Measurements from ENCODE around the gene ADAMTS6.
"Not testable (repeated sequence)": the region's sequence is repeated elsewhere in the genome, so short reads cannot be mapped to it uniquely, and the experiment has no call there.

ADAMTS6 gene

DNA sequence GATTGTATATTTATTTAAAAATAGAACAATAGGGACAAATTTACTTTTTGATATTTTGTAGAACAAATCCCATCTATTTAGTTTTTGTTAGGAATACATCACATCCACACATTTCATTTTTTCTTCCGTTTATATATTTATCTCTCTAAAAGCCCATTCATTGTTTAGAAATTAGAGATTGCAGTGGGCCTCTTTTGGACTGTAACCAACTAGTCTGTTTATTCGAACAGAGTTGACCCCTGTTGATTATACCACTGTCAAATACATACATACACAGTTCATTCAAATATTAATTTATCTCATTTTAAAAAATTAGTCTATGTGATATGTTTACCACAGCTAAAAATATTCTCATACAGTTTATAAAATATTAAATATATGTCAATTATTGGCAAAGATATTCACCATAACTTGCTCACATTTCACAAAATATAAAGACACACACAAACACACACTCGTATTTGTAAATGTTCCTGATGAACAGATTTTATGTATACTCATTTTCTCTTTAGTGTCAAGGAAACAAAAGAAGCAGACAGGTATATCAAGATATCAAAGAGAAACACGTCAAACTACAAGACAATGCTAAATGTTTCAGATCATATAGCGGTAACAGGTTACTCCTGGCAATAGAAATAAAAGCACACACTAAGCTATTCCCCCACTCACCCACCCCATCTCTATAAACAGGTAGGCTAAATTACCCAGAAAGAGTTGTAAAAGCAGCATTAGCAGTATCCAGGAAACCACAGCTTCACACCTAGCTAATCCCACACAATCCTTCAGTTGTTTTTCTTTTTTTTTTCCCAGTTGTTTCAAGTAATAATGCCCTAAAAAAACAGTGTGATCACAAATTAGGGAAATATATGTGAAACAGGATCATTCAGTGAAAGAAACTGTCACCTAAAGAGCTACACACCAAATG, 283.9 kb downstream of the ADAMTS6 start:
- no peak for DNase-seq

DNA sequence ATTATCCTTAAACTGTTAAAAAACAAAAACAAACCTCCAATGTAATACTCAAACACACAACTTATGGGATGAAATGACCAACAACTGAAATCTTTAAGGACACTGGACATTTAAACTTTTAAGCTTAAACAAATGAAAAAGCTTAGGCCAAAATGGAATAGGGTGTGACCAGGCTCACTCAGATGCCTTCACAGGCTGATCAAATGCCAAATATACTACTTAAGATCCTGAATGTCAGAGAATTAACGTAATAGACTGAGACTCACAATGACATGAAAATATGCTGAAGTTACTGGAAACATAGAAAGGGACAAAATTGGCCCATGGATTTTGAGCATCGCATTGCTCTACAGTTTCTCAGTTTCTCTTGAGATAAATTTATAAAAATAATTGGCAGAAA, 286.8 kb downstream of the ADAMTS6 start:
- no peak for DNase-seq

DNA sequence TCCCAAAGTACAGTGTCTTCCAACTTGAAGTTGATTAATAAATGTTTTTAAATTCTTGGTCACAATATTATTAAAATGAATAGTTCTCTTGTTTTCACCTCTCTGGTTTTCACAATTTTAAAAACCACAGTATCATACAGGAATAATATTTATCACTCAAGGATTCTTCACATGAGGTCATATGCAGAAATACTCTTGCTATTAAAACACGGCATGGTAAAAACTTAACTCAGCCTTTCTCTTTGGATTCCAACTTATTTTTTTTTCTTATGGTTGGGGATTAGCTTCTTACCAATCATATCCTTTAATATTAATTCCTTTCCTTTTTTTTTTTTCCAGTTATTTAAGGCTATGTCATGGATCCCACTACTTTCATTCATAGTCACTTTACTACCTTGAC, 289.4 kb downstream of the ADAMTS6 start:
- DNase-seq: no peak

DNA sequence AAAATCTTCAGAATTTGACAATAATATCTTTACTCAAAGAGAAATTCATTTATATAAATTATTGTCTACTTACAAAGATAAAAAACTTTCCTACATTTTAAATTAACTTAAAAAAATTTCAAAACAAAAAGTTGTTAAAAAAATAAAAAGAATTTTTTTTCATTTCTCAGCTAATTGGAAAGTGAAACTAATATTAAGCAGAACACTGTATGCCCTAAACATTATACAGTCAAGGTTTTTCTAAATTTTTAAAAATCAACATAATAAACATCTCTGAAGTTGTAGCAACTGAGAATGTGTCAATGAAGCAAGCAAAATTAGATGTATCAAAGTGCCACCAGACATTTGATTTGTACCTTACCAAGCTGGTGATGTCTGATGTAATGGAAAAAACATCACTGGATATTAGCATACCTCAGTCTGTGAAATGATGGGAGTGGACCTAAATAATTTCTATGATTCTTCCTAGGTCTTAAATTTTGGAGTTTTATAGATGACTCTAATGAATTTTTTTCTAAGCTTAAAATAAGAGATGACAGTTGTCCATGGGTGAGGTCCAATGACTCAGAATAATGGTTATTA, 290.1 kb downstream of the ADAMTS6 start:
- DNase-seq: no peak

DNA sequence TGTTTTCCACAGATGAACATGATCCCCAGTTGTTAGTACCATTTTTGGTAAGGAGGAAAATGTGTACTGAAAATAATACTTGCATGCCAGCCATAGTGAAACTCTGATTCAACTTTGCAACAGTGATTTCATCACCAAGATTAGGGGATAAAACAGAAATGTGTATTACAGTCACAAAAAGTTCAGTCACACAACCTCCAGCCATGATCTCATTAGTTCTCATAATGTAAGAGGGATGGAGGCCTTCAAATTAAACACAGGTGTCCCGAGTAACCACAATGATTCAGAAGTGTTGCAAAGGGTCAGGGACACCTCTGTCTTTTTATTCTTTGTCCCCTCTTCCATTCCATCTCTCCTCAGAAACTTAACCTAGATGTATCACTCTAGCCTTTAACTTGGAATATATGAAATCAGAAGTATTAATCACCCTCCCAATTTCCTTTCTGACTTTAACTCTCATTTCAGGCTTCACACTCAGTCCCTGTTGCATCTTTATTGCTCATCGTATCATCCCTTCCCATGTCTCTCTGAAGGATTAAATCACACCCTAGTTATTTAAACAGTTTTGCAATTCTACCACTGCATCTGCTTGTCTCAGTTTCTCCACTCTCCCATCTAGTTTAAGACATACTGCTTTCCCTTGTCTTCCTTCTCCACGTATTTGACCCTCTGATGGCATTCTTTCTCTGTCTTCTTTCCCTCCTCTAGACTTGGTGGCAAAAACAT, 291.2 kb downstream of the ADAMTS6 start:
- no peak for DNase-seq

DNA sequence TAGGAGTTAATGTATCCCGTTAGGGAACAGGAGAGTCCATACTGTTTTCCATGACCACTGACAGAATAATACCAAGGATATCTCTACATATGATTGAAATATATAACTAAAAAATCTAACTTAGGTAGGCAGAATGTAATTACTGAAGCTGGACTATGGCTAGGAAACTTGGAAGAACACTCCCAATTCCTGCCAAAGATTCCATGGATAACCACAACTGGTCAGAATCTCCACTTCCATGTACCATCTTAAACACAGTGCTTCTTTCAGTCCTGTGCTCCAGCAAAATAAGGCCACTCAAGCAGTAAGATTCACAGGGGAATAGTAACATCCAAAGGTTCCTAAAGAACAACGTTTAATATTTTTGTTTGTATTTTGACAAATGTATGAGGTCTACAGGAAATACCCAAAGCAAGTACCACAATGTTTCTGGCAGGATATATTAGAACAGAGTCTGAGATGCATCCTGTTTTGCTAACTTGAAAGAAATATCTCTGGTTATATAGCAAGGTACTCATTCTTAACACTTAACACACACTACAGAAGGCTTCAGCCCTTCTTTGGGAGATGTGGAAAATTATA, 295.0 kb downstream of the ADAMTS6 start:
- DNase-seq: no peak

DNA sequence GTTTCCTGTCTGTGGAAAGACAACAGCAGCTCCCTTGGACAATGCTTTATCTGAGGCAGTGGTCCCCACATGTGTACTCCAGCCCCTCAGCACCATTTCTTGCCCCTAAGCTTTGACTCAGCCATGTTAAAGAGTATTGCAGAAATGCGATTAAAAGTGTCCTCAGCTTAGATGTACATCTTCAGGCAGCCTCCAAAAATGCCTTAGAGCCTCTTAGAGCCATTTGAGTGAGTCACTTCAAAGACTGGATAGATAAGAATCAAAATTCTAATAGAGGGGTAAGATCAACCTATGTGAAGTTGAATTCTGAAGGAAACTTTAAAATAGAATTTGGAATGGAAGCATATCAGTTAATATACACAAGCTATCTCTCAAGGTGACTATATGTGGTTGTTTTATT, 296.3 kb downstream of the ADAMTS6 start:
- no peak for DNase-seq

DNA sequence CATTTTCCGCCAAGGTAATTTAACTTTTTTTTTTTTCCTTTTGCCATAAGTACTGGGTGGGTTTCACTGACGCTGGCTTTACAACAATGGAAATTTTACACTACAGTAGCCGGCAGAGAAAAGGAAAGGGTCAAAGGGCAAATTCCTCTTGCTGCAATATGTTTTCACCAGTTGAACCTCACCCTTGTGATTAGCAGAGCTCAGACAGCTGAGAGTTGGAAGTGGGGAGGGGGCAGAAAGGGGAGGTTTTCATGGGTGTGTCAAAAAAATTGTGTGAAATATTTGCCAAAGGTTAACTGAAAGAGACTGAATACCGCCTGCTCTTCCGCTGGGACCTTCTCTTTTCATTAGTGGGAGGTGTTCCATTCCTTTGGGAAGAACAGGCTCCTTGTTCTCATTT, 296.9 kb downstream of the ADAMTS6 start:
- DNase-seq: no peak

DNA sequence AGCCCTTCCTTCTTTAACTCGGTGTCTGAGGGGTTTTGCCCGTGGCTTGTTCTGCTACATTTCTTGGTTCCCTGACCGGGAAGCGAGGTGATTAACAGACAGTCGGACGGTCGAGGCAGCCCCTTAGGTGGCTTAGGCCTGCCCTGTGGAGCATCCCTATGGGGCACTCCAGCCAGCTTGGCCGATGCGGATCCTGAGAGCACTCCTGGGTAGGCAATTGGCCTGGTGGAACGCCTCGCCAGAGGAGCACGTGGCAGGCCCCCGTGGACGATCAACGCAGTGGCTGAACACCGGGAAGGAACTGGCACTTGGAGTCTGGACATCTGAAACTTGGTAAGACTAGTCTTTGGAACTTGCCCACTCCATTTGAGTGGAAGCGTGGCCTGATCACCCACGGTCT, 307.5 kb downstream of the ADAMTS6 start:
- not testable (repeated sequence) for DNase-seq

DNA sequence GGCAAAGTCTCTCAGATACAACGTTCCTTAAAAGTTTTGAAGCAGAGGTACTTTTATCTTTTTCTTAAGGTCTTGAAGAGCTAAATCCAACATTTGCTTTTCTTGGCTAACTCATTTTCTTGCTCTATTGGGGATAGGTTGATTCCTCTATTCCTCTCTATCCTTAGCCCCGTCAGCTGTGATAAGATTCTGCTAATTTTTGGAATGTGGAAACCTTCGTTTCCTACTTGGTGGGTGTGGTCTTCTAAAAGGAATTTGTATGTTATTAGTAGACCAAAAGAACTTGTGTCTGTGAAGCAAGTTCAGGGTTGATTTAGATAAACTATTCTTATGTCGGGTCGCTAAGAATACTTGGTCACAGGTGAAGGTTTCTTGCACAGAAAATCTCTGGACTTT, 308.6 kb downstream of the ADAMTS6 start:
- DNase-seq: no peak

DNA sequence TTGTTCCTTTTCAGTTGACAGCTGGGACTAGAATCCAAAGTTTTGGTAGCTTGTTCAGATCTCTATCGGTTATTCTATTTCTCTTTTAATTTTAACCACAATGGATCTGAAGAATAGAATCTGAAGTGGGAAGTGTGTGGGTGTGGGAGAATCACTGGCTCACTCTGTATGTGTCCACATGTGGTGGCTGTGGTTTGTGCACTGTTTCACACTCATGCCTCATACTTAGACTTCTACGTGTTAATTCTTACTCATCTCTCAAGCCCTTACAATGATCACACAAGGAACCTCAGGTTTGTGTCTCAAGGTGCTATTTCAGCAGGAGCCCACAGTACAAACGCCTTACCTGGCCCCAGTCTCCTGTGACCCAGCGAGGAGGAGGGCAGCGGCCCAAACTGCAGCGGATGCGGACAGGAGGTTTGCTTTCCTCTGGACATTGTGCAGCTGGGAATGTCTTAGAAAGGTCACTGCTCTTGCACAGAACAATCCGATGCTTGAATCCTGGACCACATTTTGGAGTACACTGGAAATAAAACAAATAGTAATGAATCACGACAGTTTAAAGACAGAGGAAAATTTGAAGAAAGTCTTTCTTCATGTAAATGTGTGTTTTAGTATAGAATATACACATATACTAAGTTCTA, 309.1 kb downstream of the ADAMTS6 start:
- no peak for DNase-seq

DNA sequence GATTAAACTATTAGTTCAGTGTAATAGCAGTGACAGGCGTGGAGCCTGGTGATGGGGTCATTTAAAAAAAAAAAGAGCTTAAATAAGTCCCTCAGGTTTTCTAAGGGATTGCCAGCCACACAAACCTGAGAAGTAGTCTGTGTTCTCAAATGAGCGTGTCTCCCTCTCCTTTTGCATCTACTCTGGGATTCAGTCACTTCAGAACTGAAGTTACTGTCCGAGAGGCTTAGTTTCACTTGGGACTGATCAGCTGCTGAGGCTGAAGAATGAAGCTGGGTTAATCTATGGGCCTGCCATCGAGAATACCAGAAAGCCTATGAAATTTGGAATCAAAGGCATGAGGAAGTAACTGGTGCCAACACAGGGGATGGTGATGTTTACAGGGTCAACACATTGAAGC, 310.1 kb downstream of the ADAMTS6 start:
- no peak for DNase-seq

DNA sequence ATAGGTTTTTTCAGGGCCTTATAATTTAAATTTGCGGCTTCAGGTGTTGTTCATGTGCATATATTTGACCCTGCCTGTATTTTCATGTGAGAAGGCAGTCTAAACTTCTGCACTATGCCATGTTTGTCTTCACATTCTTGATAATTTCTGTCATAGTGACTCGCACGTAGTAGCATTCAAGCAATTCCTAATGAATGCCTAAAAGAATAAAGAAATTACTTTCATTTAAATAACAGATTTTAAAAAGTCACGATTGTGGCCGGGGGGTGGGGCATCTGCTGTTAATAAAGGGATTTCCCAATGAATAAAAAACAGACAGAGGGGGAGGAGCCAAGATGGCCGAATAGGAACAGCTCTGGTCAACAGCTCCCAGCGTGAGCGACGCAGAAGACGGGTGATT, 318.0 kb downstream of the ADAMTS6 start:
- no peak for DNase-seq

DNA sequence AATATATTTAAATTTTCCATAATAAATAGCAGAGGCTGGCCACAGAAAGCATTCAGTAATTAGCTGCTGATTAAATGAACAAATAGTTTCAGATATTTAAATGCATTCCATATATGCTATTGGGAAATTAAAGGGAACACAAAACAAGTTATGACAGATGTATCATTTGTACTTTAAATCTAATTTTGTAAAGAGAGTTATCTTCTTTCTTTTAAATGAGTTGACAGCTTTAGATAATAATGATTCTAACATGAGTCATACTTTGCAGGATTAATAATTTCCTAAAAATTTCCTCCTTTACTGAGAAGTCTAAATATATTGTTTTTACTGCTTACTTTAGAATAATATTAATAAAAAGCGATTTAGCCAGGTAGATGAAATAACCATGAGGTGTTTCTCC, 320.1 kb downstream of the ADAMTS6 start:
- DNase-seq: no peak

DNA sequence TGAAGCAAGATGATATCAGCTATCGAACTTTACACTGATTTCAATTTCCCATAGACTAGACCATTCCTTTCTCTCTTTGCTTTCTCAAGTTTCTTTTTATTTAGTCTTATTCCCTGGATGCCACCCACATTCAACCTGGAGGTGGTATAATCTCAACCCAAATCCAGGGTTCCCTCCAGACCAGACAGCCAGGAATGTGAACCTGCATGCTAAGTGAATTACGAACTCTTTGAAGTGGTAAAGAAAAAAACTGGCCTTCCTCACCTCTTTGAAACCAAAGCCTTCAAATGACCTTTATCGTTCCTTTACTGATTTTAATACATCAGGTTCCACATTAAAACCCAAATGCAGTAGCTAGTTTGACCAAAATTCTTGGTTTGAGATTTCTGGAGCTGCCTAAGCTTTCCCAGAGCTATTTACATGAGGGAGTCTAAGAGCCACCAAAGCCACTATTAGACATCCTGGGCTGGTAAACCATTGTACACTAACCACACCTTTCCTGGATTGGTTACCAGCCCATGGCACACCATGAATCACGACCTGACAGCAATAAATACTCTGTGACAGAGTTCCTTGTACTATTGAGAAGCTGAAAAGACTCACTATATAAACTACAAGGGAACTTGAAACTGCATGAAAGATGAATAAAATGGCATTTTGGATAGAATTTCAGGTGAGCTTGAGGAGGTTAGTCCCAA, 323.7 kb downstream of the ADAMTS6 start:
- DNase-seq: no peak

DNA sequence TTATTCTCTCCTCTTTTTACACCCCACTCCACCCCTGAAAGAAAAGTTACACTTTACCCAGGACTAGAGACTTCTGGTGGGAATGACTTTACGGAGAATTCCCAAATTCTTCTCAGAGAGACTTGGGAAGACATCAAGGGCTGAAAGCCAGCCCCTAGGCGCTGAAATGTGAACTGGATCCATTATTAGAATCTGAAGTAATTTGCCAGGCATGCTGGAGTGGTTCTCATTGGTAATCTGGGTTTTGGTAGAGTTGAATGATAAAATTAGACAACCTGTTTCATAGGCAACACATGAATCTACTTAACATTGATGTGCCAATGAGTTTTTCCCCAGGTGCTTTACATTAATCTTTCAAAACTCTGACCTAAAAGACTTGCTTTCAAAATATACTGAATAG, 324.8 kb downstream of the ADAMTS6 start:
- no peak for DNase-seq

DNA sequence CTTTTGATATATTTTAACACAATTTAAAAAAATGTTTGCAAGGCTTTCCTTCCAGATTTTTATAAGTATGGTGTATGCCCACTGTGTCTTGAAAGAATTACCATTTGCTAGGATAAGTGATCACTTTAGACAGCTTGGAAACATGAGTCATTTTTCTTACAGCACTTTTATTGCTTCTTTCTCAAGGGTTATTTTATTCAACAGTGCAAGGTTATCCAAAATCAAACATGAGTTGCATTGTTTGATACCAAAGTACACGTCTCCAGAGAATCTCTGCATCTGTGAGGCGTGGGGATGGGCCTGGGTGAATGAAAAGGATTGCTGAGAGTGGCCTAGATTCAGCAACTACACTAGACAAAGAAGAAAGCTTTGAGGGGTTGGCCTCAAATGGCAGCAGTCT, 329.6 kb downstream of the ADAMTS6 start:
- DNase-seq: no peak

DNA sequence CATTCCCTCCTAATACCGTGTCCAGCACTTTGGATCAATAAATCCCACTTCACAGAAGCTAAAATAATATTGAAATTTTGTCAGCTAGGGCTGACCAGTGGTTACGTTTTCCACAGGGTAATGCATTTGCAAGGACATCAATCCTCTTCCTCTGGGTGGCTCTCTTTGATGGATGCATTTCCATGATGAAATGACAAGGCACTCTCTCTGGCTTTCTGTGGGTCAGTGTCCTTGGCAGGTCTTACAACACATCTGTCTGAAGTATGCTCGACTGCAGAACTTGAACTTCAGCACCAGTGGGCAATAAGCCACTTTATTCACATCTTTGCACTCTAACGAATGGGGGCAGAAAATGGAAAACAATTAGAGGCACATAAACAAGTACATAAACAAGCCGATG, 330.1 kb downstream of the ADAMTS6 start:
- no peak for DNase-seq

DNA sequence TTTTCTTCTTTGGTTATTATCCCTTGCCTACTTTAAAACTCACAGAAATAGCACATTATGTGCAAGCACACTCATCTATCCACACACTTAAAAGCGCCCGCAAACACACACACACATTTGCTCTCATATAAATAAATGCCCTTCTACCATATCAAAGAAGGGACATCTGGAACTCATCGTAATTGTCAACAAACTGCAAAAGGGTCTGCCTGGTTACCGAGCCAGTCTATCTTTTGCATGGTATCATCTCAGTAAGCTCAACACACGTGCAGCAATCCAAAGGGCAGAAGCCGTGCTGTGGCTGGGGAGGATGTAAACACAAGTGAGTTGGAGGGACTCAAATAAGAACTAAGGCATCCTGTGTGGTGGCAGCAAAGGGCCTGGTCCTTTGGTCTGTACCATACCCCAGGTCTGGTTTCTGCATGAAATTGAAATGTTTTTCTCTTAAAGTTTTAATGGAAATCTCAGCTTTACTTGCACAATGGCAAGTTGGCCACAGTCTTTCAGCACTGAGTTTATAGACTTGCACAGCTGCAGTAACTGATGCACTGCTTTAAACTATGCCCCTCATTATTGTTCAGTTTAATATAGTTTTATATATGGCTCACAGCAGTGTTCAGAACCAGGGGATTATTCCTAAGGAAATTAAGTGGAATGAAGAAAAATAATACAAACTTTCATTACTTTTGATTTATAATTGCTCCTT, 331.0 kb downstream of the ADAMTS6 start:
- no peak for DNase-seq

DNA sequence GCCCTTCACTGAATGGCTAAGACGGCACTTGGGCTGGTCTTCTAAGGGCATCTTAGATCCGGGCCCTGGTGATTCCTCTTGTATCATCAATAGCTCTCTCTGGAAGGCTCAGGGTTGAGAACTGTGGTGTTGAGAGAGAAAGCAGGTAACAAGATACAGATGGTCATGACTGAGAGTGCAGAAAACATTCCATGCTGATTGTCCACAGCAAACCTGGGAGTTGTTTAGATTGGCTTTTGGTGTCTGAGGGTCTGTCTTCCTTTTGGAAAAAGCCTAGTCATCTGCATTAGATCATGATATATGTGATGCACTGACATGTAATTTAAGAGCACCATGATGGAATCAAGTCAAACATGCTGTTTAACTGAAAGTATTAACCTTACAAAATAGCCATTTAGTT, 331.9 kb downstream of the ADAMTS6 start:
- no peak for DNase-seq
